DOHH2 (cell line): Measurements from ENCODE around the gene CA7.

Experiments
- CTCF ChIP-seq: fragments of 200-600 bp; sonication (generic); IDR thresholded peaks from one replicate; pipeline ENCODE4 v1.5.1; 2014; ENCODE audit warnings: antibody characterized with exemption, mild to moderate bottlenecking, low read depth, low read length; ENCODE audit not compliant: poor library complexity, severe bottlenecking
- EZH2phosphoT487 ChIP-seq: fragments of 200-600 bp; sonication (generic); IDR thresholded peaks from 2 replicates; pipeline ENCODE4 v1.6.1; 2017; ENCODE audit warnings: borderline replicate concordance, mild to moderate bottlenecking, antibody characterized with exemption, low read length, moderate library complexity, mixed read lengths

- TF ChIP-seq CTCF (no peak), EZH2phosphoT487 (no peak)
These were observed 33.2 kb upstream of the CA7 start for GRCh38 chr16:66811043-66811442.
